ENCODE results near the gene CWC27. TPM values are rescaled to one million over a fixed set of nuclear protein-coding genes. Genes with fewer than 3 reads are reported as not detected.

The CWC27 gene
- total and polyA plus RNA-seq, 9 of the 15 experiments (the other 6 are each of a cell fraction or from before 2014, with no cell fraction given), result 19.7 to 49.3 (median 38.3) TPM

GRCh38 chr5:64744914-64745313 is 23.8 kb upstream of the CWC27 start:
- Histone ChIP-seq H3K4me1 (replicated peaks in 1 of 2; ENCODE audit: control insufficient read depth in 2 of 2, insufficient read depth in 2 of 2, low read length in 2 of 2) (no peaks in the 10 kb centered on the region), H3K36me3 (ENCODE audit: control insufficient read depth, insufficient read depth, low read length) (peaks cover 20% of the 10 kb centered on the region; the same call in 2 of the 3 replicates), H3K79me2 (ENCODE audit: control insufficient read depth, insufficient read depth, low read length) (no peaks in the 10 kb centered on the region), H3K9me1 (ENCODE audit: control insufficient read depth, insufficient read depth, low read length) (no peaks in the 10 kb centered on the region), H3K27ac (ENCODE audit: extremely low read depth, low read depth, low read length) (no peak overlapping the region), H2AFZ (ENCODE audit: low read depth, low read length) (no peak overlapping the region), H4K20me1 (replicated peaks; ENCODE audit: control insufficient read depth, insufficient read depth, low read length) (no peaks in the 10 kb centered on the region), H3K4me3 (no peak overlapping the region), H3K4me2 (ENCODE audit: insufficient read depth, low read length) (no peak overlapping the region), H3K9me3 (replicated peaks; ENCODE audit: control insufficient read depth, insufficient read depth, low read depth, low read length) (no peaks in the 10 kb centered on the region), H3K27me3 (ENCODE audit: control insufficient read depth in 2 of 2, insufficient read depth in 2 of 2, low read length in 2 of 2) (no peaks in the 10 kb centered on the region), H3K9ac (ENCODE audit: insufficient read depth in 1 of 2, low read depth in 2 of 2, low read length in 2 of 2) (no peak overlapping the region)
- in situ Hi-C loops (cut with MboI) (no loop called here), intact Hi-C loops (cut with micrococcal nuclease) (no loop called here)
- DNase-seq (ENCODE audit: extremely low read depth in 1 of 4, low spot score in 3 of 4), result no peak
- WGBS (ENCODE audit: insufficient coverage, low coverage, missing lambda C conversion rate), result 93% methylated on average over 1 of the region's 1 CpG
- TF ChIP-seq SAP30 (IDR thresholded peaks at IDR 0.05; ENCODE audit: borderline replicate concordance, insufficient read depth, low read depth, low read length, poor library complexity, severe bottlenecking) (no peak), ZKSCAN1 (IDR thresholded peaks at IDR 0.05; ENCODE audit: low read depth, low read length) (no peak), ZFX (CRISPR knock-in tag; IDR thresholded peaks at IDR 0.05) (no peak)
- FAIRE-seq, result no peak
- POLR2A ChIA-PET, result interaction anchor here (1.0 to 1.4 kb wide), 2 partner anchors 9 to 23 kb away, joined by 4 read pairs; no protein-coding TSS in a partner anchor
- ATAC-seq, result no peak
- no TSS peak for BruUV-seq (replicated peaks)
- CTCF ChIA-PET (ENCODE audit: low intra/inter-chr PET ratio), result no interaction called here

DNA sequence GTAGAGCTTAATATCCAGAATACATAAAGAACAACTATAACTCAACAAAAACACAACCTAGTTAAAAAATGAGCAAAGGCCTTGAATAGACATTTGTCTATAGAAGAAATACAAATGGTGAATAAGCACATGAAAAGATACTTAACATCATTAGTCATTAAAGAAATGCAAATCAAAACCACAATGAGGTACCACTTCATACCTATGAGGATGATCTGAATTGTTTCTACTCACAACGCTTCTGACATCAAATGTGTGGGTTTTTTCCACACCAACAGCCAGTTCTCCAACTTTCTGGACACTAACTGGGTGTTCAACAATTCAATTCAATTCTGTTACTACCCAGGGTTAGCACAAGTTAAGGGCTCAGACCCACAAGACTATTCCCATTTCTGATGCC is 22.3 kb upstream of the CWC27 start:
- FAIRE-seq, result no peak

More for the DNA sequence above, 22.3 kb upstream of the CWC27 start:
- Histone ChIP-seq H3K9me1 (ENCODE audit: control insufficient read depth, insufficient read depth, low read length) (no peaks in the 10 kb centered on the region), H3K4me2 (ENCODE audit: insufficient read depth, low read length) (no peak overlapping the region), H3K27me3 (ENCODE audit: control insufficient read depth in 2 of 2, insufficient read depth in 2 of 2, low read length in 2 of 2) (no peaks in the 10 kb centered on the region), H3K27ac (ENCODE audit: extremely low read depth, low read depth, low read length) (no peak overlapping the region), H2AFZ (ENCODE audit: low read depth, low read length) (no peak overlapping the region), H3K9me3 (replicated peaks; ENCODE audit: control insufficient read depth, insufficient read depth, low read depth, low read length) (no peaks in the 10 kb centered on the region), H3K79me2 (ENCODE audit: control insufficient read depth, insufficient read depth, low read length) (no peaks in the 10 kb centered on the region), H3K9ac (ENCODE audit: insufficient read depth in 1 of 2, low read depth in 2 of 2, low read length in 2 of 2) (no peak overlapping the region), H4K20me1 (replicated peaks; ENCODE audit: control insufficient read depth, insufficient read depth, low read length) (no peaks in the 10 kb centered on the region), H3K4me1 (replicated peaks in 1 of 2; ENCODE audit: control insufficient read depth in 2 of 2, insufficient read depth in 2 of 2, low read length in 2 of 2) (no peaks in the 10 kb centered on the region), H3K4me3 (no peak overlapping the region), H3K36me3 (ENCODE audit: control insufficient read depth, insufficient read depth, low read length) (peaks cover 9% of the 10 kb centered on the region; the same call in 2 of the 3 replicates)
- intact Hi-C loops (cut with micrococcal nuclease) (no loop called here), in situ Hi-C loops (cut with MboI) (no loop called here)
- no peak for ATAC-seq
- no peak for DNase-seq (ENCODE audit: extremely low read depth in 1 of 4, low spot score in 3 of 4)
- BruUV-seq (replicated peaks), result no TSS peak
- CTCF ChIA-PET (ENCODE audit: low intra/inter-chr PET ratio), result no interaction called here
- 100% methylated on average over 1 of the region's 1 CpG for WGBS (ENCODE audit: insufficient coverage, low coverage, missing lambda C conversion rate)
- POLR2A ChIA-PET, result no interaction called here
- TF ChIP-seq BCOR (IDR thresholded peaks at IDR 0.05), result no peak
- no peak for TF ChIP-seq ZNF830 (CRISPR knock-in tag; IDR thresholded peaks at IDR 0.05)
- no peak for TF ChIP-seq DNMT1 (IDR thresholded peaks at IDR 0.05)
- no peak for TF ChIP-seq ZC3H8 (IDR thresholded peaks at IDR 0.05)
- no peak for TF ChIP-seq BRF1 (IDR thresholded peaks at IDR 0.05; ENCODE audit: borderline replicate concordance, extremely low read depth, insufficient read length)
- TF ChIP-seq TBL1XR1 (IDR thresholded peaks at IDR 0.05; ENCODE audit: low read length in 2 of 2), result no peak
- no peak for TF ChIP-seq POU5F1 (IDR thresholded peaks at IDR 0.05; ENCODE audit: borderline replicate concordance, low read depth, low read length, partially characterized antibody)
- TF ChIP-seq MAFF (IDR thresholded peaks at IDR 0.05; ENCODE audit: low read length), result no peak
- TF ChIP-seq ATF1 (CRISPR knock-in tag; IDR thresholded peaks at IDR 0.05), result no peak
- no peak for TF ChIP-seq ATF1 (tag; IDR thresholded peaks at IDR 0.05)

Measured in K562 (cell line).